K562 (cell line): ENCODE results near the gene GALNT9. TPM values are rescaled to one million over a fixed set of nuclear protein-coding genes. Genes with fewer than 3 reads are reported as not detected.

ENCODE experiments used
- ATAC-seq: fragments of 200-7000 bp; cut with Tn5 transposase; 3 replicates; pipeline ENCODE4 v1.9.1; 2020; ENCODE audit warnings: moderate library complexity
- BruUV-seq: library from RNA; stranded (reverse); fragments of 400-500 nt; replicated peaks from 2 replicates; lab custom pipeline; 2021; lab: Mats Ljungman, UMichigan
- CTCF ChIA-PET: fragments of 300-600 bp; formaldehyde crosslinking; extraction: SDS; loops from one replicate; lab custom pipeline; 2021; ENCODE audit warnings: low intra/inter-chr PET ratio; lab: Yijun Ruan, JAX
- POLR2A ChIA-PET: fragments of 300-600, 350-650 bp; sonication (Branson Sonifier 250); formaldehyde crosslinking; extraction: SDS; loops from one replicate; lab custom pipeline; 2021; ENCODE audit warnings: antibody characterized with exemption, inconsistent platforms; lab: Yijun Ruan, JAX
- DNase-seq, 4 experiments: peaks; one replicate each; pipeline versions ENCODE4 v3.0.0 to v3.0.0-alpha.2; 2011 to 2018; ENCODE audit warnings: low spot score in 3 of 4, mixed read lengths in 3 of 4; ENCODE audit errors: extremely low read depth in 1 of 4
- FAIRE-seq: peaks from 2 replicates; lab custom pipeline; 2011; peaks lifted over from hg19 to GRCh38; lab: Jason Lieb, UNC
- H2AFZ ChIP-seq: 2 replicates; pipeline ENCODE4 v1.6.0; 2011; ENCODE audit warnings: low read depth, low read length, control low read depth, inconsistent platforms
- H3K27ac ChIP-seq: fragments of 200-600 bp; 3 replicates; pipeline ENCODE4 v1.8.0; 2011; ENCODE audit warnings: low read depth, mild to moderate bottlenecking, control low read depth, inconsistent platforms, low read length, moderate library complexity, mixed read lengths; ENCODE audit errors: extremely low read depth
- H3K27me3 ChIP-seq, 2 experiments: fragments of 300-600 bp in 1 of 2; 2 replicates in 1 of 2; 3 replicates in 1 of 2; pipeline versions ENCODE4 v1.6.0 to v1.8.0; 2011; ENCODE audit warnings: inconsistent platforms in 2 of 2, low read length in 2 of 2, mild to moderate bottlenecking in 1 of 2, mixed read lengths in 1 of 2, moderate library complexity in 1 of 2; ENCODE audit not compliant: control insufficient read depth in 2 of 2, insufficient read depth in 2 of 2
- H3K36me3 ChIP-seq: fragments of 300-600 bp; 3 replicates; pipeline ENCODE4 v1.8.0; 2011; ENCODE audit warnings: mild to moderate bottlenecking, low read length, inconsistent platforms; ENCODE audit not compliant: control insufficient read depth, insufficient read depth
- H3K4me1 ChIP-seq, 2 experiments: fragments of 200-600 bp in 1 of 2; replicated peaks in 1 of 2; 2 replicates in 1 of 2; 3 replicates in 1 of 2; pipeline versions ENCODE4 v1.5.1 to v1.8.0; 2011; ENCODE audit warnings: inconsistent platforms in 2 of 2, low read length in 2 of 2, mild to moderate bottlenecking in 1 of 2, mixed read lengths in 1 of 2, moderate library complexity in 1 of 2; ENCODE audit not compliant: control insufficient read depth in 2 of 2, insufficient read depth in 2 of 2
- H3K4me2 ChIP-seq: 2 replicates; pipeline ENCODE4 v1.6.1; 2011; ENCODE audit warnings: low read length, control low read depth, inconsistent platforms, mixed read lengths; ENCODE audit not compliant: insufficient read depth
- H3K4me3 ChIP-seq: fragments of 200-600 bp; sonication (generic), shearing (Covaris generic); 2 replicates; pipeline ENCODE4 v1.5.1; 2016; ENCODE audit warnings: control low read depth, inconsistent platforms
- H3K79me2 ChIP-seq: fragments of 200-600 bp; 3 replicates; pipeline ENCODE4 v1.8.0; 2011; ENCODE audit warnings: low read length, inconsistent platforms; ENCODE audit not compliant: control insufficient read depth, insufficient read depth
- H3K9ac ChIP-seq, 2 experiments: 2 replicates each; pipeline versions ENCODE4 v1.6.0 to v1.6.1; 2011; ENCODE audit warnings: low read depth in 2 of 2, low read length in 2 of 2, control low read depth in 1 of 2, inconsistent platforms in 1 of 2, mild to moderate bottlenecking in 1 of 2, mixed read lengths in 1 of 2; ENCODE audit not compliant: insufficient read depth in 1 of 2
- H3K9me1 ChIP-seq: one replicate; pipeline ENCODE4 v1.6.0; 2011; ENCODE audit warnings: inconsistent platforms, mild to moderate bottlenecking, low read length, moderate library complexity; ENCODE audit not compliant: control insufficient read depth, insufficient read depth
- H3K9me3 ChIP-seq: replicated peaks from 2 replicates; pipeline ENCODE4 v1.5.1; 2011; ENCODE audit warnings: low read depth, low read length, inconsistent platforms; ENCODE audit not compliant: control insufficient read depth, insufficient read depth
- H4K20me1 ChIP-seq: replicated peaks from 2 replicates; pipeline ENCODE4 v1.6.1; 2011; ENCODE audit warnings: low read length, inconsistent platforms, mixed read lengths; ENCODE audit not compliant: control insufficient read depth, insufficient read depth
- CHD2 ChIP-seq: IDR thresholded peaks from 2 replicates; pipeline ENCODE4 v1.6.1; 2011; ENCODE audit warnings: low read depth, low read length
- CLOCK ChIP-seq: fragments of 250-450 bp; sonication (Bioruptor Pico); IDR thresholded peaks from 2 replicates; pipeline ENCODE4 v1.4.0; 2020; ENCODE audit warnings: mild to moderate bottlenecking, moderate library complexity, borderline replicate concordance
- ELF4 ChIP-seq: fragments of 450-650 bp; formaldehyde crosslinking; IDR thresholded peaks from 2 replicates; pipeline ENCODE4 v1.4.0; 2022; ENCODE audit warnings: missing genetic modification characterization
- GTF2A2 ChIP-seq: IDR thresholded peaks from 2 replicates; pipeline ENCODE4 v1.6.1; 2016; ENCODE audit warnings: mild to moderate bottlenecking, missing genetic modification characterization, missing compliant biosample characterization
- NCOA2 ChIP-seq, 2 experiments: fragments of 450-650 bp; IDR thresholded peaks; 2 replicates each; pipeline ENCODE4 v1.6.1; 2018; ENCODE audit warnings: mild to moderate bottlenecking in 2 of 2, moderate library complexity in 1 of 2; ENCODE audit not compliant: partially characterized antibody in 2 of 2
- PHF20 ChIP-seq: fragments of 450-650 bp; IDR thresholded peaks from 2 replicates; pipeline ENCODE4 v1.6.1; 2018; ENCODE audit not compliant: partially characterized antibody
- PREB ChIP-seq: sonication (generic); formaldehyde crosslinking; IDR thresholded peaks from 2 replicates; pipeline ENCODE4 v1.8.1; 2023; ENCODE audit warnings: mild to moderate bottlenecking, missing genetic modification reagents
- SIRT6 ChIP-seq: IDR thresholded peaks from one replicate; pipeline ENCODE4 v1.6.1; 2012; ENCODE audit warnings: low read depth, mild to moderate bottlenecking, control low read depth, inconsistent platforms, low read length, moderate library complexity
- SMARCA5 ChIP-seq: fragments of 450-650 bp; IDR thresholded peaks from 2 replicates; pipeline ENCODE4 v1.6.1; 2016
- SREBF2 ChIP-seq: sonication (generic); formaldehyde crosslinking; IDR thresholded peaks from 2 replicates; pipeline ENCODE4 v1.4.0; 2020; ENCODE audit warnings: mild to moderate bottlenecking, missing genetic modification reagents
- TAF9B ChIP-seq: fragments of 450-650 bp; IDR thresholded peaks from 2 replicates; pipeline ENCODE4 v1.6.1; 2018; ENCODE audit warnings: mild to moderate bottlenecking; ENCODE audit not compliant: partially characterized antibody
- ZBTB26 ChIP-seq: fragments of 450-650 bp; formaldehyde crosslinking; IDR thresholded peaks from 2 replicates; pipeline ENCODE4 v1.4.0; 2022; ENCODE audit warnings: missing genetic modification characterization
- ZKSCAN8 ChIP-seq: fragments of 200-800 bp; sonication (Bioruptor generic); IDR thresholded peaks from 2 replicates; pipeline ENCODE4 v1.6.1; 2016; ENCODE audit warnings: missing genetic modification characterization, missing compliant biosample characterization
- ZNF12 ChIP-seq: sonication (generic); formaldehyde crosslinking; IDR thresholded peaks from 2 replicates; pipeline ENCODE4 v1.4.0; 2020; ENCODE audit warnings: mild to moderate bottlenecking, missing genetic modification reagents
- ZNF274 ChIP-seq: IDR thresholded peaks from 2 replicates; pipeline ENCODE4 v1.6.1; 2011; ENCODE audit warnings: low read depth, mild to moderate bottlenecking, low read length, moderate library complexity, borderline replicate concordance
- WGBS: fragments of 100-300 bp; shearing (Covaris generic); methylation state at CpG from one replicate; pipeline ENCODE4 v1.1.6; 2016; ENCODE audit warnings: low coverage, mixed read lengths; ENCODE audit not compliant: insufficient coverage; ENCODE audit errors: missing lambda C conversion rate; 5-methylcytosine and 5-hydroxymethylcytosine counted together
- in situ Hi-C: fragments of 300-500 bp; cut with MboI; formaldehyde crosslinking; loops from 4 replicates; pipeline ENCODE4 v1.15.0; 2018; ENCODE audit warnings: inconsistent platforms, mixed read lengths
- intact Hi-C: fragments of 100-400 bp; cut with micrococcal nuclease; formaldehyde crosslinking; loops from 2 replicates; pipeline ENCODE4 v1.14.2; 2022
- polyA plus RNA-seq, 8 experiments: library from polyadenylated mRNA; depleted of rRNA in 4 of 8; stranded (reverse) in 5 of 8; unstranded in 3 of 8; fragments of >200 nt; fragmentation: Nextera tagmentation in 2 of 8; fragmentation: Illumina TruSeq in 1 of 8; extraction: Ambion mirVana in 2 of 8; extraction: Trizol in 1 of 8; gene quantifications; 2 replicates each; pipeline versions ENCODE4 v1.2.1 to v1.2.3, GENCODE V29; 2011 to 2014; ENCODE audit warnings: inconsistent platforms in 1 of 8, missing spikeins in 1 of 8
- total RNA-seq, 7 experiments: library from RNA; depleted of rRNA in 6 of 7; stranded (reverse); fragments of >200 nt in 6 of 7; fragmentation: Illumina TruSeq in 2 of 7; extraction: Trizol in 2 of 7; gene quantifications; 2 replicates each; pipeline versions ENCODE4 v1.2.1 to v1.2.3, GENCODE V29; 2011 to 2021; ENCODE audit warnings: low replicate concordance in 1 of 7
- TF ChIP-seq, protein P1 (sequence below): fragments of 450-650 bp; IDR thresholded peaks from 2 replicates; pipeline ENCODE4 v1.6.1; 2018; ENCODE audit not compliant: partially characterized antibody

GALNT9 gene
- total and polyA plus RNA-seq, 9 of the 15 experiments (the other 6 are each of a cell fraction or from before 2014, with no cell fraction given) = not detected

DNA sequence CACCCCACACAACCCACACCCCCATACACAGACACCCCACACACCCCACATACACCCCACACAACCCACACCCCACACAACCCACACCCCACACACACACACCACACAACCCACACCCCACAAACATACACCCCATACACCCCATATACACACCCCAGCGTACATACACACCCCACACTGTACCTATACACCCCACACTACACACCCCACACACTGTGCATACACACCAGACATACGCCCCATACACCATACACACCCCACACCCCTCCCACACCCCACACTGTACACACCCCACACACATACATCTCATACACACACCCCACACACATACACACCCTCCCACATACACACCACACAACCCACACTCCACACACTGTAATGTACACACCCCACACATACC lies 104.9 kb downstream of the GALNT9 start:
- ChIA-PET CTCF (no interaction called here), POLR2A (no interaction called here)
- BruUV-seq = no TSS peak
- peaks cover 2% of the 10 kb centered on the region; the same call in 1 of the 2 replicates for H3K9me3 ChIP-seq
- FAIRE-seq (no peak), DNase-seq (no peak), ATAC-seq (no peak)
- H3K9ac ChIP-seq = no peak overlapping the region
- H3K4me3 ChIP-seq = no peak overlapping the region
- H3K27ac ChIP-seq = no peak overlapping the region
- no peak overlapping the region for H2AFZ ChIP-seq
- intact Hi-C loops (no loop called here), in situ Hi-C loops (no loop called here)
- H3K79me2 ChIP-seq = no peaks in the 10 kb centered on the region
- H3K4me2 ChIP-seq = no peak overlapping the region
- H3K36me3 ChIP-seq = no peaks in the 10 kb centered on the region
- H4K20me1 ChIP-seq = no peaks in the 10 kb centered on the region
- no peaks in the 10 kb centered on the region for H3K9me1 ChIP-seq
- 6% methylated on average over 2 of the region's 2 CpGs for WGBS
- H3K4me1 ChIP-seq = no peaks in the 10 kb centered on the region; a peak in 1 of 5 replicates
- H3K27me3 ChIP-seq = peaks cover 14 to 28% of the 10 kb centered on the region in 2 experiments; a peak in 3 of 5 replicates
- TF ChIP-seq CLOCK = no peak
- no peak for TF ChIP-seq SIRT6
- TF ChIP-seq ZNF12 (CRISPR knock-in tag) = no peak
- no peak for TF ChIP-seq ZNF274
- TF ChIP-seq GTF2A2 (tag) = no peak
- no peak for TF ChIP-seq TAF9B
- TF ChIP-seq PHF20 = no peak
- no peak for TF ChIP-seq NCOA2 (IDR thresholded peaks at IDR 0.05; ENCODE audit: partially characterized antibody in 2 of 2)
- no peak for TF ChIP-seq ELF4
- TF ChIP-seq, protein P1, sequence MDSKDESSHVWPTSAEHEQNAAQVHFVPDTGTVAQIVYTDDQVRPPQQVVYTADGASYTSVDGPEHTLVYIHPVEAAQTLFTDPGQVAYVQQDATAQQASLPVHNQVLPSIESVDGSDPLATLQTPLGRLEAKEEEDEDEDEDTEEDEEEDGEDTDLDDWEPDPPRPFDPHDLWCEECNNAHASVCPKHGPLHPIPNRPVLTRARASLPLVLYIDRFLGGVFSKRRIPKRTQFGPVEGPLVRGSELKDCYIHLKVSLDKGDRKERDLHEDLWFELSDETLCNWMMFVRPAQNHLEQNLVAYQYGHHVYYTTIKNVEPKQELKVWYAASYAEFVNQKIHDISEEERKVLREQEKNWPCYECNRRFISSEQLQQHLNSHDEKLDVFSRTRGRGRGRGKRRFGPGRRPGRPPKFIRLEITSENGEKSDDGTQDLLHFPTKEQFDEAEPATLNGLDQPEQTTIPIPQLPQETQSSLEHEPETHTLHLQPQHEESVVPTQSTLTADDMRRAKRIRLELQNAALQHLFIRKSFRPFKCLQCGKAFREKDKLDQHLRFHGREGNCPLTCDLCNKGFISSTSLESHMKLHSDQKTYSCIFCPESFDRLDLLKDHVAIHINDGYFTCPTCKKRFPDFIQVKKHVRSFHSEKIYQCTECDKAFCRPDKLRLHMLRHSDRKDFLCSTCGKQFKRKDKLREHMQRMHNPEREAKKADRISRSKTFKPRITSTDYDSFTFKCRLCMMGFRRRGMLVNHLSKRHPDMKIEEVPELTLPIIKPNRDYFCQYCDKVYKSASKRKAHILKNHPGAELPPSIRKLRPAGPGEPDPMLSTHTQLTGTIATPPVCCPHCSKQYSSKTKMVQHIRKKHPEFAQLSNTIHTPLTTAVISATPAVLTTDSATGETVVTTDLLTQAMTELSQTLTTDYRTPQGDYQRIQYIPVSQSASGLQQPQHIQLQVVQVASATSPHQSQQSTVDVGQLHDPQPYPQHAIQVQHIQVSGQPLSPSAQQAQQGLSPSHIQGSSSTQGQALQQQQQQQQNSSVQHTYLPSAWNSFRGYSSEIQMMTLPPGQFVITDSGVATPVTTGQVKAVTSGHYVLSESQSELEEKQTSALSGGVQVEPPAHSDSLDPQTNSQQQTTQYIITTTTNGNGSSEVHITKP = no peak
- TF ChIP-seq SREBF2 (CRISPR knock-in tag) = no peak
- TF ChIP-seq CHD2 = no peak
- no peak for TF ChIP-seq SMARCA5
- no peak for TF ChIP-seq ZBTB26 (CRISPR knock-in tag)
- TF ChIP-seq PREB (CRISPR knock-in tag) = no peak
- no peak for TF ChIP-seq ZKSCAN8
